Mesenchymal stem cell (in vitro differentiated cells and primary cell): ENCODE data around the gene TRIM67.

Experiments
- DNase-seq: peaks from one replicate; pipeline ENCODE4 v3.0.0-alpha.2; 2013
- H2AFZ ChIP-seq: one replicate; pipeline ENCODE4 v1.6.1; 2013; ENCODE audit warnings: low read depth, mild to moderate bottlenecking, control low read depth, inconsistent platforms, low read length, moderate library complexity
- H2AK5ac ChIP-seq: 2 replicates; pipeline ENCODE4 v1.6.1; 2013; ENCODE audit warnings: low read length, moderate library complexity, mild to moderate bottlenecking, inconsistent platforms; ENCODE audit not compliant: severe bottlenecking
- H2BK120ac ChIP-seq: one replicate; pipeline ENCODE4 v1.6.1; 2013; ENCODE audit warnings: low read depth, mild to moderate bottlenecking, inconsistent platforms, low read length, moderate library complexity
- H2BK12ac ChIP-seq, 2 experiments: one replicate each; pipeline ENCODE4 v1.6.1; 2013; ENCODE audit warnings: inconsistent platforms in 2 of 2, low read length in 2 of 2, mild to moderate bottlenecking in 2 of 2, moderate library complexity in 2 of 2, control low read depth in 1 of 2
- H2BK15ac ChIP-seq: one replicate; pipeline ENCODE4 v1.6.1; 2013; ENCODE audit warnings: mild to moderate bottlenecking, low read depth, inconsistent platforms; ENCODE audit not compliant: poor library complexity, severe bottlenecking
- H2BK5ac ChIP-seq: 2 replicates; pipeline ENCODE4 v1.6.1; 2013; ENCODE audit warnings: low read depth, mild to moderate bottlenecking, low read length, control low read depth, inconsistent platforms; ENCODE audit not compliant: poor library complexity, severe bottlenecking
- H3K14ac ChIP-seq, 2 experiments: one replicate each; pipeline ENCODE4 v1.6.1; 2013; ENCODE audit warnings: inconsistent platforms in 2 of 2, low read length in 2 of 2, control low read depth in 1 of 2, mild to moderate bottlenecking in 1 of 2, moderate library complexity in 1 of 2
- H3K18ac ChIP-seq, 2 experiments: one replicate each; pipeline ENCODE4 v1.6.1; 2013; ENCODE audit warnings: inconsistent platforms in 2 of 2, low read length in 2 of 2, control low read depth in 1 of 2, low read depth in 1 of 2, mild to moderate bottlenecking in 1 of 2
- H3K23ac ChIP-seq, 2 experiments: one replicate each; pipeline ENCODE4 v1.6.1; 2013; ENCODE audit warnings: inconsistent platforms in 2 of 2, low read length in 2 of 2, mild to moderate bottlenecking in 2 of 2, moderate library complexity in 2 of 2, control low read depth in 1 of 2
- H3K27ac ChIP-seq: 2 replicates; pipeline ENCODE4 v1.5.1; 2013; ENCODE audit warnings: mild to moderate bottlenecking, moderate library complexity, low read length, control low read depth, inconsistent platforms; ENCODE audit not compliant: poor library complexity, severe bottlenecking
- H3K27me3 ChIP-seq, 2 experiments: 2 replicates each; pipeline versions ENCODE4 v1.6.1 to v1.7.0; 2013; ENCODE audit warnings: low read length in 2 of 2, mild to moderate bottlenecking in 2 of 2, moderate library complexity in 2 of 2, control low read depth in 1 of 2, inconsistent platforms in 1 of 2; ENCODE audit not compliant: control insufficient read depth in 1 of 2, insufficient read depth in 1 of 2
- H3K36me3 ChIP-seq, 2 experiments: 2 replicates each; pipeline versions ENCODE4 v1.6.1 to v1.7.0; 2013; ENCODE audit warnings: low read length in 2 of 2, control low read depth in 1 of 2, inconsistent platforms in 1 of 2, low read depth in 1 of 2, mild to moderate bottlenecking in 1 of 2; ENCODE audit not compliant: insufficient read depth in 2 of 2, control insufficient read depth in 1 of 2
- H3K4ac ChIP-seq, 2 experiments: one replicate each; pipeline ENCODE4 v1.6.1; 2013; ENCODE audit warnings: inconsistent platforms in 2 of 2, low read length in 2 of 2, mild to moderate bottlenecking in 2 of 2, moderate library complexity in 2 of 2, control low read depth in 1 of 2, low read depth in 1 of 2
- H3K4me1 ChIP-seq: 2 replicates; pipeline ENCODE4 v1.6.1; 2013; ENCODE audit warnings: low read depth, low read length, control low read depth; ENCODE audit not compliant: control insufficient read depth, insufficient read depth
- H3K4me2 ChIP-seq: 2 replicates; pipeline ENCODE4 v1.6.1; 2013; ENCODE audit warnings: low read length, mild to moderate bottlenecking, inconsistent platforms; ENCODE audit not compliant: poor library complexity, severe bottlenecking
- H3K4me3 ChIP-seq, 2 experiments: 2 replicates each; pipeline versions ENCODE4 v1.5.1 to v1.7.0; 2013; ENCODE audit warnings: low read length in 2 of 2, mild to moderate bottlenecking in 2 of 2, control low read depth in 1 of 2, low read depth in 1 of 2; ENCODE audit not compliant: insufficient read depth in 1 of 2
- H3K79me1 ChIP-seq: replicated peaks from 2 replicates; pipeline ENCODE4 v1.6.1; 2013; ENCODE audit warnings: mild to moderate bottlenecking, control low read depth, low read length, inconsistent platforms; ENCODE audit not compliant: poor library complexity, severe bottlenecking
- H3K9ac ChIP-seq: 2 replicates; pipeline ENCODE4 v1.7.0; 2013; ENCODE audit warnings: mild to moderate bottlenecking, low read length, moderate library complexity
- H3K9me3 ChIP-seq: 2 replicates; pipeline ENCODE4 v1.7.0; 2013; ENCODE audit warnings: mild to moderate bottlenecking, low read length; ENCODE audit not compliant: control insufficient read depth
- H4K8ac ChIP-seq: one replicate; pipeline ENCODE4 v1.6.1; 2013; ENCODE audit warnings: inconsistent platforms, mild to moderate bottlenecking, low read length, moderate library complexity
- H4K91ac ChIP-seq: one replicate; pipeline ENCODE4 v1.6.1; 2013; ENCODE audit warnings: mild to moderate bottlenecking, low read length, inconsistent platforms
- whole genome bisulfite sequencing: methylation state at CpG from one replicate; pipeline ENCODE4 v1.1.7; 2013; ENCODE audit warnings: mixed read lengths; 5-methylcytosine and 5-hydroxymethylcytosine counted together

The TRIM67 gene

GRCh38 chr1:231138236-231138635, 23.6 kb upstream of the TRIM67 start:
- H4K91ac ChIP-seq, result no peak overlapping the region
- no peak overlapping the region for H3K23ac ChIP-seq
- WGBS, result 57% methylated on average over 1 of the region's 1 CpG

DNA sequence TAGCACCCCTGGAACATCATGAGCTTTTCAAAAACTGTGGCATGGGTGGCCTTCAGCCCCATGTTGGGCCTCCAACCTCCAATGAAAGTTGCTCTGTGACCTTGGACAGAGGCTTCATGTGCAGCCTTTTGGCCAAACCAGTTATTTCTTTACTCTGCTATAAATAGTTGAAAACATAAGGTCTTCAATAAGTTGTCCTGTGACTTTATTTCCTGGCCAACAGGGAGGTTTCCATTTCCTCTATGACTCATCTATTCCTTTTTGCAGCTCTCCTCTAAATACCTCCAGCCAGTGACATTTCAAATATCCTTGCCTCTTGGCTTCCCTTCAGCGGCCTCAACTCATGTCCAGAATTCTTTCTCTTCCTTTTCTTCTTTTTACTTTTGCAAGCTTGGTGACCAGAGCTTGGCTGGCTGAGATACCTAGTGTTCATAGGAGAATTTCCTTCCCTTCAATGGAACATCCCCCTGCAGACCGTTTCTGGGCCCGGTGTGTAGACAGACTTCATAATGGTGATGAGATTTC, 22.7 kb upstream of the TRIM67 start:
- Histone ChIP-seq H2BK12ac (no peak overlapping the region), H2AFZ (no peak overlapping the region), H3K36me3 (no peaks in the 10 kb centered on the region), H3K4me3 (peak overlapping the region in 1 of 2 experiments; percentile 30), H2BK15ac (no peak overlapping the region), H2AK5ac (peak overlapping the region; percentile 51), H2BK5ac (peak overlapping the region; percentile 91), H3K4ac (no peak overlapping the region), H3K4me2 (no peak overlapping the region), H3K14ac (no peak overlapping the region), H3K18ac (no peak overlapping the region), H3K79me1 (no peaks in the 10 kb centered on the region), H3K4me1 (peaks cover 11% of the 10 kb centered on the region), H3K9me3 (no peaks in the 10 kb centered on the region), H4K8ac (no peak overlapping the region), H3K27ac (peak overlapping the region; percentile 98), H3K23ac (no peak overlapping the region), H4K91ac (no peak overlapping the region), H3K9ac (peak overlapping the region; percentile 70), H3K27me3 (no peaks in the 10 kb centered on the region), H2BK120ac (no peak overlapping the region)
- no CpG with 5 or more reads among the region's 3 CpGs for WGBS
- DNase-seq, result peak; percentile 62

More at GRCh38 chr1:231138236-231138635, 23.6 kb upstream of the TRIM67 start:
- H3K4me2 ChIP-seq, result no peak overlapping the region
- no peak overlapping the region for H2AFZ ChIP-seq
- H2BK15ac ChIP-seq, result no peak overlapping the region
- no peak overlapping the region for H3K9ac ChIP-seq
- H4K8ac ChIP-seq, result no peak overlapping the region
- no peak overlapping the region for H3K4me3 ChIP-seq
- H3K4ac ChIP-seq, result no peak overlapping the region
- H3K14ac ChIP-seq, result no peak overlapping the region
- H3K9me3 ChIP-seq, result no peaks in the 10 kb centered on the region
- no peak overlapping the region for H3K18ac ChIP-seq
- no peak for DNase-seq
- no peaks in the 10 kb centered on the region for H3K36me3 ChIP-seq
- no peak overlapping the region for H2AK5ac ChIP-seq
- H3K4me1 ChIP-seq, result peaks cover 11% of the 10 kb centered on the region
- no peak overlapping the region for H2BK12ac ChIP-seq
- no peaks in the 10 kb centered on the region for H3K79me1 ChIP-seq
- no peak overlapping the region for H3K27ac ChIP-seq
- no peak overlapping the region for H2BK120ac ChIP-seq
- no peaks in the 10 kb centered on the region for H3K27me3 ChIP-seq
- H2BK5ac ChIP-seq, result no peak overlapping the region

- H3K36me3 ChIP-seq, result no peaks in the 10 kb centered on the region
- peak overlapping the region; percentile 98 for H3K27ac ChIP-seq
- H3K9ac ChIP-seq, result peak overlapping the region; percentile 70
- peak overlapping the region; percentile 38 for H3K4me2 ChIP-seq
- H3K14ac ChIP-seq, result no peak overlapping the region
- 67% methylated on average over 8 of the region's 8 CpGs for WGBS
- peak overlapping the region; percentile 100 for H2AK5ac ChIP-seq
- H3K4ac ChIP-seq, result no peak overlapping the region
- no peaks in the 10 kb centered on the region for H3K79me1 ChIP-seq
- no peak overlapping the region for H2BK15ac ChIP-seq
- no peak overlapping the region for H2AFZ ChIP-seq
- no peak overlapping the region for H2BK120ac ChIP-seq
- H3K27me3 ChIP-seq, result no peaks in the 10 kb centered on the region
- peak overlapping the region; percentile 98 for H2BK5ac ChIP-seq
- H3K18ac ChIP-seq, result peak overlapping the region in 1 of 2 experiments; percentile 7
- no peak overlapping the region for H4K8ac ChIP-seq
- H4K91ac ChIP-seq, result no peak overlapping the region
- no peak overlapping the region for H3K23ac ChIP-seq
- no peak overlapping the region for H2BK12ac ChIP-seq
- peaks cover 6% of the 10 kb centered on the region for H3K4me1 ChIP-seq
- peak overlapping the region in 1 of 2 experiments; percentile 30 for H3K4me3 ChIP-seq
- peak; percentile 62 for DNase-seq
- H3K9me3 ChIP-seq, result no peaks in the 10 kb centered on the region
These were observed 21.9 kb upstream of the TRIM67 start for GRCh38 chr1:231139659-231140654.
